ENCODE measurements around the gene MADCAM1. TPM values are rescaled to one million over a fixed set of nuclear protein-coding genes. Genes with fewer than 3 reads are reported as not detected.
A peak's percentile ranks its signal among the peaks of the same experiment; 100 is the strongest.

MADCAM1 gene
- total RNA-seq, 1 experiment from 2014 or later, result not detected

GRCh38 chr19:497491-497868, 1.2 kb downstream of the MADCAM1 start:
- no peak for DNase-seq (ENCODE audit: low read depth, low spot score)
- in situ Hi-C loops (cut with HindIII; ENCODE audit: low pct_unique_long_range_greater_than_20kb, low sequenced_read_pairs), result no loop called here

GRCh38 chr19:497869-498510, 1.7 kb downstream of the MADCAM1 start:
- DNase-seq (ENCODE audit: low read depth, low spot score), result no peak
- in situ Hi-C loops (cut with HindIII; ENCODE audit: low pct_unique_long_range_greater_than_20kb, low sequenced_read_pairs), result no loop called here

- no peak for DNase-seq (ENCODE audit: low read depth, low spot score)
- in situ Hi-C loops (cut with HindIII; ENCODE audit: low pct_unique_long_range_greater_than_20kb, low sequenced_read_pairs), result no loop called here
Measured at GRCh38 chr19:498511-498891, 2.2 kb downstream of the MADCAM1 start.

- DNase-seq (ENCODE audit: low read depth, low spot score), result no peak
- in situ Hi-C loops (cut with HindIII; ENCODE audit: low pct_unique_long_range_greater_than_20kb, low sequenced_read_pairs), result no loop called here
Measured at GRCh38 chr19:498977-499623, 2.8 kb downstream of the MADCAM1 start.

- no peak for DNase-seq (ENCODE audit: low read depth, low spot score)
- in situ Hi-C loops (cut with HindIII; ENCODE audit: low pct_unique_long_range_greater_than_20kb, low sequenced_read_pairs), result no loop called here
Measured at GRCh38 chr19:501646-502045, 5.4 kb downstream of the MADCAM1 start.

GRCh38 chr19:504616-505015, 8.3 kb downstream of the MADCAM1 start:
- DNase-seq (ENCODE audit: low read depth, low spot score), result no peak
- in situ Hi-C loops (cut with HindIII; ENCODE audit: low pct_unique_long_range_greater_than_20kb, low sequenced_read_pairs), result no loop called here

GRCh38 chr19:506404-507285, 10.4 kb downstream of the MADCAM1 start:
- DNase-seq (ENCODE audit: low read depth, low spot score), result peak; percentile 99
- in situ Hi-C loops (cut with HindIII; ENCODE audit: low pct_unique_long_range_greater_than_20kb, low sequenced_read_pairs), result no loop called here

- in situ Hi-C loops (cut with HindIII; ENCODE audit: low pct_unique_long_range_greater_than_20kb, low sequenced_read_pairs), result no loop called here
- peak; percentile 64 for DNase-seq (ENCODE audit: low read depth, low spot score)
Measured at GRCh38 chr19:507286-508203, 11.3 kb downstream of the MADCAM1 start, which contains the start of gene TPGS1. Gene TPGS1, plus strand, starts transcription at chr19:507497. Its CDS starts 10 bp downstream, at chr19:507507.

- in situ Hi-C loops (cut with HindIII; ENCODE audit: low pct_unique_long_range_greater_than_20kb, low sequenced_read_pairs), result no loop called here
- no peak for DNase-seq (ENCODE audit: low read depth, low spot score)
Measured at GRCh38 chr19:508204-509150, 12.2 kb downstream of the MADCAM1 start.

- in situ Hi-C loops (cut with HindIII; ENCODE audit: low pct_unique_long_range_greater_than_20kb, low sequenced_read_pairs), result no loop called here
- DNase-seq (ENCODE audit: low read depth, low spot score), result peak; percentile 80
Measured at GRCh38 chr19:510606-511100, 14.4 kb downstream of the MADCAM1 start.

GRCh38 chr19:511101-511851, 15.0 kb downstream of the MADCAM1 start:
- in situ Hi-C loops (cut with HindIII; ENCODE audit: low pct_unique_long_range_greater_than_20kb, low sequenced_read_pairs), result no loop called here
- DNase-seq (ENCODE audit: low read depth, low spot score), result no peak

- in situ Hi-C loops (cut with HindIII; ENCODE audit: low pct_unique_long_range_greater_than_20kb, low sequenced_read_pairs), result no loop called here
- DNase-seq (ENCODE audit: low read depth, low spot score), result no peak
Measured at GRCh38 chr19:512547-513365, 16.5 kb downstream of the MADCAM1 start.

- in situ Hi-C loops (cut with HindIII; ENCODE audit: low pct_unique_long_range_greater_than_20kb, low sequenced_read_pairs), result no loop called here
- no peak for DNase-seq (ENCODE audit: low read depth, low spot score)
Measured at GRCh38 chr19:513368-514165, 17.3 kb downstream of the MADCAM1 start.

GRCh38 chr19:514166-514663, 17.9 kb downstream of the MADCAM1 start:
- no peak for DNase-seq (ENCODE audit: low read depth, low spot score)
- in situ Hi-C loops (cut with HindIII; ENCODE audit: low pct_unique_long_range_greater_than_20kb, low sequenced_read_pairs), result no loop called here
